ENCODE results near the gene RFX3.
"Not testable (repeated sequence)": the region's sequence is repeated elsewhere in the genome, so short reads cannot be mapped to it uniquely, and the experiment has no call there.

- TF ChIP-seq CTCF (IDR thresholded peaks at IDR 0.05; ENCODE audit: low read depth, low read length, poor library complexity, severe bottlenecking); EZH2phosphoT487 (IDR thresholded peaks at IDR 0.05; ENCODE audit: borderline replicate concordance, low read length): not testable (repeated sequence)
Measured at GRCh38 chr9:3304388-3304787, 221.4 kb downstream of the RFX3 start.

All from DOHH2 (cell line).